ENCODE results near the gene SLC25A38.
"Not testable (repeated sequence)": the region's sequence is repeated elsewhere in the genome, so short reads cannot be mapped to it uniquely, and the experiment has no call there.

Gene SLC25A38

GRCh38 chr3:39383045-39383880, at the start of gene SLC25A38:
Gene SLC25A38 (plus strand): TSS chr3:39383370. CDS start chr3:39383725, 355 bp downstream.
- peak; percentile 83 for DNase-seq

- DNase-seq = no peak
These were observed 49.6 kb upstream of the SLC25A38 start for GRCh38 chr3:39333607-39334006.

DNA sequence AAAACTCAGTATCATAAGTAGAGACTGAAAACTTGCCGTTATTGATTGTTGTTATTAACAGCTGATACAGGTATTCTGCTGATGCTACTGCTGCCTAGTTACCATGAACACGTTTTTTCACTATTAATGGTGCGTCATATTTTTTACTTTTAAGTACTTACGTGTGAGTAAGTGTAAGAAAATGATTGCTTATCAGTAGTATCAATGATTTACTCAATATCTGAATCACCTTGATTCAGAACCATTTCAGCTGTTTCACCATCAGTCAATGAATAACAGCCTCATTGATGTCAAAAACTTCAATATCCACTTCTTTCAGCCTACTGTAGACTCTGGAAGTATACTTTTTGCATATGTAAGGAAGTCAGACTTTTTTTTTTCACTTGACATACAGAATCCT, 49.0 kb upstream of the SLC25A38 start:
- DNase-seq = no peak

DNA sequence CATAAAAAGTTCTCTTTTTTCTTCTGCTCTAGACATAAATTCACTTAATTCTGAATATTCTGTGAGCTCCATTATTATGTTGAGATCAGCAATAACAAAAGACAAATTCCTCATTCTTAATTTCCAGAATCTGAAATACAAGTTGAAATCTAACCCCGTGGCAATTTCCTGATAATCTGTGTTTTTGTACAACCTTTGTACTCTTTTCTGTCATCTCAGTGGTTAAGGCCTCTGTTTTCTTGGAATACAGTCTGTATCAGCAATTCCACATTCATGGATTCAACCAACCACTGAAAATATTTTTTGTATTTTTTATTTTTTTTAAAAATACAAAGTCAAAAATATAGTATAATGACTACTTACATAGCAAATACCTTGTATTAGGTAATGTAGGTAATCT, 45.0 kb upstream of the SLC25A38 start:
- no peak for DNase-seq

DNA sequence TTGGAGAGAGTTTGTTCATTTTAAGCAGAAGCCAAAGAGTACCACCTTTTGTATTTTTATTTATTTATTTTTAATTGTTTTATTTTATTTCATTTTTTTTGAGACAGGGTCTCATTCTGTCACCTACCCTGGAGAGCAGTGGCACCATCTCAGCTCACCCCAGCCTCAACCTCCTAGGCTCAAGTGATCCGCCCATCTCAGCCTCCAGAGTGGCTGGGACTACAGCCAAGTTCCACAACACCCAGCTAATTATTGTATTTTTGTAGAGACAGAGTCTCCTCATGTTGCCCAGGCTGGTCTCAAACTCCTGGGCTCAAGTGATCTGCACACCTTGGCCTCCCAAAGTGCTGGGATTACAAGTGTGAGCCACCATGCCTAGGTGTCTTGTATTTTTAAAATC, 44.1 kb upstream of the SLC25A38 start:
- no peak for DNase-seq

GRCh38 chr3:39343076-39343717, 40.0 kb upstream of the SLC25A38 start:
- no peak for DNase-seq

- no peak for DNase-seq
These were observed 39.4 kb upstream of the SLC25A38 start for GRCh38 chr3:39343760-39344159.

DNA sequence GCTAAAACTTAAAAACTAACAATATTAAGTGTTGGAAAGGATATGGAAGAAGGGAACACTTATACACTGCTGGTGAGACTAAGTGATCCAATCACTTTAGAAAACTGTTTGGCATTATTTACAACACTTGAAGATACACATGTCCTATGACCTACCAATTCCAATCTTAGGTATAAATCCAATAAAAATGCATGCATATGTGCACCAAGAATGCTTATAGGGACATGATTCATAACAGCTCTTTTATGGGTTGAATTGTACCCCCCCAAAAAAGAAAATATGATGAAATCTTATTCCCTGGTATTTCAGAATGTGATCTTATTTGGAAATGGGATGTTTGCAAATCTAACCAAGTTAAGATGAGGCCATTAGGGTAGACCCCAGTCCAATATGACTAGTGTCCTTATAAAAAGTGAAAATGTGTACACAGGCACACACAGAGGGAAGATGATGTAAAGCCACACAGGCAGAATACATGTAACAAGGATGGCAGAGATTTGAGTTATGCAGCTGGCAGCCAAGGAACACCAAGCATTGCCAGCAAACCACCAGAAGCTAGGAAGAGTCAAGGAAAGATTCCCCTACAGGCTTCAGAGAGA, 38.3 kb upstream of the SLC25A38 start:
- no peak for DNase-seq

- DNase-seq = no peak
These were observed 36.2 kb upstream of the SLC25A38 start for GRCh38 chr3:39346785-39347585.

- DNase-seq = no peak
These were observed 35.6 kb upstream of the SLC25A38 start for GRCh38 chr3:39347586-39347876.

GRCh38 chr3:39349080-39349479, 34.1 kb upstream of the SLC25A38 start:
- no peak for DNase-seq

DNA sequence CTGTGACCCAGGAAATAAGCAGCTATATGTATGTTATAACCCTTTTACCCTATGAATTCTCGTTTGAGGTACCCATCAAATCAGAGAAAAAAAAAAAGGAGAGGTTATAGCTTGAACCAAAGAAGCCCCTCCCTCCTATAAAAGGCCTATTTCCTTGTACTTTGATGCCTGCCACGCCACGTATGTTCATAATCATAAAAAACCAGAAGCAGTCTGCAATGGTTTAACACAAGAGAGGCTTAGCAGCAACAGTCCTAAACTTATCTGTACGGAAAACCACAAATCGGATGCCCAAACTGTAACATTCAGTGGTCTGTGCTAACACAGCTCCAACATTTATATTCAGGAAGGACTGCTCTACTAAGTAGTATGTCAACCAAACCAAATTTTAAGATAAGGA, 32.5 kb upstream of the SLC25A38 start:
- no peak for DNase-seq

GRCh38 chr3:39351134-39351533, 32.0 kb upstream of the SLC25A38 start:
- DNase-seq = not testable (repeated sequence)

DNA sequence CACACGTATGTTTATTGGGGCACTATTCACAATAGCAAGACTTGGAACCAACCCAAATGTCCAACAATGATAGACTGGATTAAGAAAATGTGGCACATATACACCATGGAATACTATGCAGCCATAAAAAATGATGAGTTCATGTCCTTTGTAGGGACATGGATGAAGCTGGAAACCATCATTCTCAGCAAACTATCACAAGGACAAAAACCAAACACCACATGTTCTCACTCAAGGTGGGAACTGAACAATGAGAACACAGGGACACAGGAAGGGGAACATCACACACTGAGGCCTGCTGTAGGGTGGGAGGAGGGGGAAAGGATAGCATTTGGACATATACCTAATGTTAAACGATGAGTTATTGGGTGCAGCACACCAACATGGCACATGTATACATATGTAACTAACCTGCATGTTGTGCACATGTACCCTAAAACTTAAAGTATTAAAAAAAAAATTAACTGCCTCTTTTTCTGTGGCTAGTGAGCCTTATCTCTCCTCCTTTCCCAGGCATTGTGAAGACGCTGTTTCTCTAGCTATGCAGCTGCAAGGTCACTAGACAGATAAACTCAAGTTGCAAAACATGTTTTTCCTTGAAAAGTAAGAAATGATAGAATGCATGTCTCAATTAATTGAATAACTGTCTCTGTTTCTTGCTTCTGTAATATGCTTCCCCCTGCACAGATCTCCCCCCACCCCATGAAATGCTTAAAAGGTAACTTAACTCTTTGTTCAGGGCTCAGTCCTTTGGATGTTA, 29.8 kb upstream of the SLC25A38 start:
- DNase-seq = not testable (repeated sequence)

DNA sequence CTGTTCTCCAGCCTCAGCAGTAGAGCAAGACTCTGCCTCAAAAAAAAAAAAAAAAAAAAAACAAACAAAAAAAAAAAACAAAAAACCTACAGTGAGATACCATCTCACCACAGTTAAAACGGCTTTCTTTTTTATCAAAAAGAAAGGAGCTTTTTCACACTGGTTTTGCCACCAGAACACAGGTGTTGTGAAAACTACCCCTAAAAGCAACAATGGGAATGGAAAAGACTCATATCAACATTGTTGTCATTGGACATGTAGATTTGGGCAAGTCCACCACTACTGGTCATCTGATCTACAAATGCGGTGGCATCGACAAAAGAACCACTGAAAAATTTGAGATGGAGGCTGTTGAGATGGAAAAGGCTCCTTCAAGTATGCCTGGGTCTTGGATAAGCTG, 24.8 kb upstream of the SLC25A38 start:
- DNase-seq = no peak

DNA sequence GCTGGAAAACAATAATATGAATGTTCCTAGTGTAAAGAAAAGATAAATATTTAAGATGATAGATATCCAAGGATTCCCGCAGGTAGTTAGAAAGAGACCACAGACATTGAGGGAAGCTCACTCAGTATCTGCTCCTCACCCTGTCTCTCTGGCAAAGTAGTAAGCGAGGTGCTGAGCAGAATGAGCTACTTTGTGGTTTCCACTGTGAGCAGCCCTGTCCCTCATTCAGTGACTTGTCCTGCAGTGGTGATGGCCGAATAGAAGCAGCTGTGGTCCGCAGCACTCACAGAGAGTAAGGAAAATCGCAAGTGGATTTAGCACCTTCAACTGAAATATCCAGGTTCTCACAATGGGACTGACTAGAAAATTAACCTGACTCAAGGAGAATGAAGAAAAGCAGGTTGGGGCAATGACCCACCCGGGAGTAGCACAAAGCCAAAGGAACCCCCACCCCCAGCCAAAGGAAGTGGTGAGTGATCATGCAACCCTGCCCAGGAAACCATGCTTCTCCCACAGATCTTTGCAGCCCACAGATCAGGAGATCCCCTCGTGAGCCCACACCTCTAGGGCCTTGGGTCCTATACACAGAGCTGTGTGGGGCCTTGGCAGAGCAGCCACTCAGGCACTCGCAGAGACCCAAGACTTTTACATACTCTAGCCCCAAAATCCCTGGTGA, 21.8 kb upstream of the SLC25A38 start:
- no peak for DNase-seq

- DNase-seq = no peak
These were observed 21.0 kb upstream of the SLC25A38 start for GRCh38 chr3:39362192-39362591.

GRCh38 chr3:39362812-39363211, 20.4 kb upstream of the SLC25A38 start:
- no peak for DNase-seq

DNA sequence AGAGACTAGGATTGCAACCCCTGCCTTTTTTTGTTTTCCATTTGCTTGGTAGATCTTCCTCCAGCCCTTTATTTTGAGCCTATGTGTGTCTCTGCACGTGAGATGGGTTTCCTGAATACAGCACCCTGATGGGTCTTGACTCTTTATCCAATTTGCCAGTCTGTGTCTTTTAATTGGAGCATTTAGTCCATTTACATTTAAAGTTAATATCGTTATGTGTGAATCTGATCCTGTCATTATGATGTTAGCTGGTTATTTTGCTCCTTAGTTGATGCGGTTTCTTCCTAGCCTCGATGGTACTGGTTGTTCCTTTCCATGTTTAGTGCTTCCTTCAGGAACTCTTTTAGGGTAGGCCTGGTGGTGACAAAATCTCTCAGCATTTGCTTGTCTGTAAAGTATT, 12.7 kb upstream of the SLC25A38 start:
- DNase-seq = not testable (repeated sequence)

- no peak for DNase-seq
These were observed 10.3 kb upstream of the SLC25A38 start for GRCh38 chr3:39372833-39373232.

DNA sequence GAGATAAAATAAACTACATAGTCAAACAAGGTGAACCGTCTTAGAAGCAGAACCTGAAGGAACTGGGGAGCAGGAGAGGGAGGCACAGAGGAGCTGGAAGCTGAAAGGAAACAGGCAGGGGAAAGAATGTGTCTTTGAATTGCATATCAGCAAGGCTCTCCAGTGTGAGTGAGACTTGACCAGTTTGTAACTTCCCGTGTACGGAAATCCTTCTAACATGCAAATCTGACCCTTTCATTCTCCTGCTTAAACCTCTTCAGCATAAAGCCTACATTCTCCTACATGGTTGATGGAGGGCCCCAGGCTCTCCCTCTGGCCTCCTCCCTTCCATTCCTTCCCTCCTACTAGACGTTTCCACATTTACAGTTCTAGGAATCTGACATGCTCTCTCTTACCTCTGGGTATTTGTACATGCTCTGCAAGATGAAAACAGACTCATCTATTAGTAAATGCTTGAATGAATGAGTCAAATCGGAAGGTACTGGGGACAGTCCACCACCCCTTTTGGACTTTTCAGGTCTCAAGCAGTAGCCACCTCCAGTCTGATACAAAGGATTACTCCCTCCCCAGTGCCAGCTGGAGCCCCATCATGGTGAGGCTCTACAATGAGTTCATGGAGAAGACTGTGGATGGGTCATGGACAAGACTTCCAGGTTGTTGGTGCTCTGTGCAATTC, 6.1 kb upstream of the SLC25A38 start:
- DNase-seq = no peak
